GM21825 (cell line): ENCODE results near the gene P4HA1.
"Not testable (repeated sequence)": the region's sequence is repeated elsewhere in the genome, so short reads cannot be mapped to it uniquely, and the experiment has no call there.

Source experiments
- ATAC-seq: cut with Tn5 transposase; IDR thresholded peaks from one replicate; pipeline ENCODE4 v1.9.1; 2021; ENCODE audit warnings: mild to moderate bottlenecking, moderate library complexity; ENCODE audit not compliant: unreplicated experiment

Gene P4HA1

GRCh38 chr10:73096449-73097304 is at the start of gene P4HA1:
Gene P4HA1, minus strand, starts transcription at chr10:73096866. Its CDS starts 21,983 bp downstream, at chr10:73074883.
- peak; percentile 84 for ATAC-seq

GRCh38 chr10:73141603-73142002 is 44.9 kb upstream of the P4HA1 start:
- ATAC-seq, result no peak

- no peak for ATAC-seq
These were observed 42.6 kb upstream of the P4HA1 start for GRCh38 chr10:73139251-73139650.

GRCh38 chr10:73136627-73137026 is 40.0 kb upstream of the P4HA1 start:
- ATAC-seq, result no peak

- no peak for ATAC-seq
These were observed 38.1 kb upstream of the P4HA1 start for GRCh38 chr10:73134727-73135126.

GRCh38 chr10:73131913-73132686 is 35.4 kb upstream of the P4HA1 start:
- ATAC-seq, result no peak

GRCh38 chr10:73131301-73131700 is 34.6 kb upstream of the P4HA1 start:
- no peak for ATAC-seq

- no peak for ATAC-seq
These were observed 29.7 kb upstream of the P4HA1 start for GRCh38 chr10:73126343-73126742.

- ATAC-seq, result no peak
These were observed 23.3 kb upstream of the P4HA1 start for GRCh38 chr10:73119952-73120351.

- ATAC-seq, result no peak
These were observed 22.8 kb upstream of the P4HA1 start for GRCh38 chr10:73119457-73119856.

- peak; percentile 80 for ATAC-seq
These were observed 21.5 kb upstream of the P4HA1 start for GRCh38 chr10:73117976-73118743.

GRCh38 chr10:73116017-73116416 is 19.4 kb upstream of the P4HA1 start:
- no peak for ATAC-seq

- no peak for ATAC-seq
These were observed 16.9 kb upstream of the P4HA1 start for GRCh38 chr10:73113551-73113950.

GRCh38 chr10:73112032-73112431 is 15.4 kb upstream of the P4HA1 start:
- not testable (repeated sequence) for ATAC-seq

- peak; percentile 81 for ATAC-seq
These were observed 13.7 kb upstream of the P4HA1 start, which contains the start of gene NUDT13 for GRCh38 chr10:73110345-73110849. Gene NUDT13, plus strand, starts transcription at chr10:73110455. Its CDS starts 3,911 bp downstream, at chr10:73114366.

- ATAC-seq, result not testable (repeated sequence)
These were observed 12.6 kb upstream of the P4HA1 start for GRCh38 chr10:73109248-73109652.

- no peak for ATAC-seq
These were observed 9.6 kb upstream of the P4HA1 start for GRCh38 chr10:73106301-73106700.

GRCh38 chr10:73099141-73099540 is 2.5 kb upstream of the P4HA1 start:
- no peak for ATAC-seq

GRCh38 chr10:73097305-73097670 is 622 bp upstream of the P4HA1 start:
- ATAC-seq, result peak; percentile 1

GRCh38 chr10:73096041-73096448 is 621 bp downstream of the P4HA1 start:
- peak; percentile 39 for ATAC-seq

- ATAC-seq, result peak; percentile 2
These were observed 1.1 kb downstream of the P4HA1 start for GRCh38 chr10:73095481-73096021.
